Activated CD8-positive, alpha-beta memory T cell treated with anti-CD3 and anti-CD28 coated beads, Interleukin-2, amount 10 ng/mL, durations not matched to agents 7 days and 5 days (primary cell): ENCODE results near the gene ZNF593. TPM values are rescaled to one million over a fixed set of nuclear protein-coding genes. Genes with fewer than 3 reads are reported as not detected.

Experiments used
- ATAC-seq: fragments of 150-1000 bp; cut with Tn5 transposase; one replicate; pipeline ENCODE4 v1.10.0; 2021; ENCODE audit warnings: moderate library complexity
- CTCF ChIA-PET: fragments of 350-600 bp; sonication (Branson Sonifier 250); formaldehyde crosslinking; loops from one replicate; lab custom pipeline; 2021; ENCODE audit warnings: antibody characterized with exemption; lab: Charles Lee
- DNase-seq: peaks from one replicate; pipeline ENCODE4 v3.0.0-alpha.2; 2020
- H3K27ac Mint-ChIP-seq: one replicate; pipeline ENCODE4 v1.8.0; 2021; ENCODE audit warnings: mild to moderate bottlenecking, mixed read lengths
- H3K27me3 Mint-ChIP-seq: one replicate; pipeline ENCODE4 v1.8.0; 2021; ENCODE audit warnings: mixed read lengths
- H3K36me3 Mint-ChIP-seq: one replicate; pipeline ENCODE4 v1.8.0; 2021; ENCODE audit warnings: mild to moderate bottlenecking, mixed read lengths
- H3K4me1 Mint-ChIP-seq: one replicate; pipeline ENCODE4 v1.8.0; 2021; ENCODE audit warnings: mixed read lengths
- H3K4me3 Mint-ChIP-seq: one replicate; pipeline ENCODE4 v1.8.0; 2021; ENCODE audit warnings: mild to moderate bottlenecking, moderate library complexity, mixed read lengths
- H3K9me3 Mint-ChIP-seq: one replicate; pipeline ENCODE4 v1.8.0; 2022; ENCODE audit warnings: low read depth, mixed read lengths
- total RNA-seq, 2 experiments: library from RNA; stranded (reverse); gene quantifications; one replicate each; pipeline ENCODE4 v1.2.3, GENCODE V29; 2021

ZNF593 gene
- total RNA-seq, 2 experiments from 2014 or later, result 40.1 to 48.1 TPM

DNA sequence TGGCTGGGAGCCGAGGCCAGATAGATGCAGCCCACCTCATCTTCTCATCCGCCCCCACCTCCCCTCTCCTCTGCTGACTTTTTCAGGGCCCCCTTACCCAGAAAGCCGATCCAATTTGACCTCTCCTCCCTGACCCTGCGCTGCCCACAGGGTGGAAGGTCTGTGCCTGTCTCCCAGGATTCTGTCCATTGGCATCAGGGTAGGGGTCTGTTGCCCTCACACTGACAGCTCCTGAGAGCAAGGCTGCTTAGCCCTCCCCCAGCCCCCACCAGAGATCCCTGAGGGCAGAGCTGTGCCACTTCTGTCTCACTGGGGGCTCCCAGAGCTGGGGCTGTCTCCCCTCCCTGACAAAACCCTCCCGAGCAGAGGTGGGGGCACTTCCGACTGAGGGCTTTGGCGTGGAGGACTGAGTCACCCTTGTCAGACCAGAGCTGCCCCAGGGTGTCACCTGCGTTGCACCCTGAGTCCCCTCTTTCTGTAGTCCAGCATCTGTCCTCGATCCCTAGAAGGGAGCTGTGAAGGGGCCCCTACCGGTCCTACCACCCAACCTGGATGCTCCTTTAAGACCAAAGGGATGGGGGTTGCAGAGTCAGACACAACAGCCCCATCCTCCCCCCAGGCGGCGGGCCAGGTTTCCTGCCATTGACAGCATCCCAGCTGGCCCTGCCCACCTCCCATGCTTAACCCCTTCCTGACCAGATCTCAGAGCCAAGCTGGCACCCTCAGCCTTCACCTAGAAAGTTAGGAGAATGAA, 13.2 kb upstream of the ZNF593 start:
- Mint-ChIP-seq H3K4me3 (no peak overlapping the region), H3K4me1 (peaks cover 2% of the 10 kb centered on the region), H3K9me3 (no peaks in the 10 kb centered on the region), H3K27me3 (peaks cover 71% of the 10 kb centered on the region), H3K36me3 (no peaks in the 10 kb centered on the region), H3K27ac (no peak overlapping the region)
- ATAC-seq (peak; percentile 9), DNase-seq (no peak)
- CTCF ChIA-PET, result interaction anchor here (1.1 to 4.6 kb wide), 5 partner anchors 12 to 261 kb away, joined by 3 to 31 read pairs (median 4); partner anchors contain the start of genes C1orf232 and ZNF593

- no peaks in the 10 kb centered on the region for H3K9me3 Mint-ChIP-seq
- DNase-seq, result no peak
- CTCF ChIA-PET, result interaction anchor here (0.7 to 4.6 kb wide), 7 partner anchors 11 to 257 kb away, joined by 3 to 31 read pairs (median 3); partner anchors contain the start of genes C1orf232 and ZNF593
- H3K4me1 Mint-ChIP-seq, result peaks cover 6% of the 10 kb centered on the region
- no peak overlapping the region for H3K4me3 Mint-ChIP-seq
- no peak for ATAC-seq
- H3K27me3 Mint-ChIP-seq, result peaks cover 75% of the 10 kb centered on the region
- no peaks in the 10 kb centered on the region for H3K36me3 Mint-ChIP-seq
- H3K27ac Mint-ChIP-seq, result no peak overlapping the region
Measured at GRCh38 chr1:26158271-26158907, 11.3 kb upstream of the ZNF593 start.

- H3K4me3 Mint-ChIP-seq, result no peak within 1 kb of the TSS
- no peak for ATAC-seq
- no peak within 1 kb of the TSS for H3K27ac Mint-ChIP-seq
- CTCF ChIA-PET, result interaction anchor here (3.8 kb wide), 1 partner anchor 14 kb away, joined by 14 read pairs; no protein-coding TSS in a partner anchor
- no peak for DNase-seq
- peaks cover 10% of the 10 kb centered on the region for H3K4me1 Mint-ChIP-seq
- peaks cover 74% of the 10 kb centered on the region for H3K27me3 Mint-ChIP-seq
- no peaks in the 10 kb centered on the region for H3K36me3 Mint-ChIP-seq
- no peaks in the 10 kb centered on the region for H3K9me3 Mint-ChIP-seq
Measured at GRCh38 chr1:26158908-26159742, 10.6 kb upstream of the ZNF593 start, which contains the start of gene FAM110D. Gene FAM110D (plus strand): TSS chr1:26159079. CDS start chr1:26161292, 2,213 bp downstream.

GRCh38 chr1:26159743-26160039, 10.0 kb upstream of the ZNF593 start:
- Mint-ChIP-seq H3K4me1 (peaks cover 10% of the 10 kb centered on the region), H3K9me3 (no peaks in the 10 kb centered on the region), H3K27me3 (peaks cover 72% of the 10 kb centered on the region), H3K36me3 (no peaks in the 10 kb centered on the region), H3K4me3 (no peak overlapping the region), H3K27ac (no peak overlapping the region)
- DNase-seq, result no peak
- ATAC-seq, result no peak
- CTCF ChIA-PET, result interaction anchor here (3.8 kb wide), 1 partner anchor 14 kb away, joined by 14 read pairs; no protein-coding TSS in a partner anchor

GRCh38 chr1:26160527-26161414, 8.9 kb upstream of the ZNF593 start:
- peaks cover 73% of the 10 kb centered on the region for H3K27me3 Mint-ChIP-seq
- no peaks in the 10 kb centered on the region for H3K9me3 Mint-ChIP-seq
- H3K4me3 Mint-ChIP-seq, result no peak overlapping the region
- CTCF ChIA-PET, result interaction anchor here (0.6 to 3.8 kb wide), 7 partner anchors 9 to 124 kb away, joined by 3 to 14 read pairs (median 4); partner anchors contain the start of genes ZNF593 and ZNF593OS
- H3K4me1 Mint-ChIP-seq, result peaks cover 18% of the 10 kb centered on the region
- no peak for ATAC-seq
- no peak overlapping the region for H3K27ac Mint-ChIP-seq
- H3K36me3 Mint-ChIP-seq, result no peaks in the 10 kb centered on the region
- DNase-seq, result no peak

DNA sequence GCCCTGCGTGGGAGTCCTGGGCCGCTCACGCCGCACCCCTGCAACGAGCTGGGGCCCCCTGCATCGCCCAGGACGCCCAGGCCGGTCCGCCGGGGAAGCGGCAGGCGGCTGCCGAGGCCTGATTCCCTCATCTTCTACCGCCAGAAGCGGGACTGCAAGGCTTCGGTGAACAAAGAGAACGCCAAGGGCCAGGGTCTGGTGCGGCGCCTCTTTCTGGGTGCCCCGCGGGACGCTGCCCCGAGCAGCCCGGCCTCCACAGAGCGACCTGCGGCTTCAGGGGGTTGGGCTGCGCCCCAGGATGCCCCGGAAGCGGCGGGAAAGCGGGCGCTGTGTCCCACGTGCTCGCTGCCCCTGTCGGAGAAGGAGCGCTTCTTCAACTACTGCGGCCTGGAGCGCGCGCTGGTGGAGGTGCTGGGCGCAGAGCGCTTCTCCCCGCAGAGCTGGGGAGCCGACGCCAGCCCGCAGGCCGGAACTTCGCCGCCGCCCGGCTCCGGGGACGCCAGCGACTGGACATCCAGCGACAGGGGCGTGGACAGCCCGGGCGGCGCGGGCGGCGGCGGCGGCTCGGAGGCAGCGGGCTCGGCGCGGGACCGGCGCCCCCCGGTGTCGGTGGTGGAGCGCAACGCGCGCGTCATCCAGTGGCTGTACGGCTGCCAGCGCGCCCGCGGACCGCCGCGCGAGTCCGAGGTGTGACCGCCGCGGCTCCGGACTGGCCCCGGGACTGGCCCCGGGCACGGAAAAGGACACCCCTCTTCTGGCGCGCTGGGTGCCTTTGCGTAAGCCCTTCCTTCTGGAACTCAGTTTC, 8.1 kb upstream of the ZNF593 start:
- Mint-ChIP-seq H3K27ac (no peak overlapping the region), H3K27me3 (peaks cover 67% of the 10 kb centered on the region), H3K9me3 (no peaks in the 10 kb centered on the region), H3K36me3 (no peaks in the 10 kb centered on the region), H3K4me3 (peak overlapping the region; percentile 48), H3K4me1 (peaks cover 20% of the 10 kb centered on the region)
- DNase-seq, result peak; percentile 52
- CTCF ChIA-PET, result interaction anchor here (0.6 to 3.8 kb wide), 9 partner anchors 8 to 255 kb away, joined by 3 to 14 read pairs (median 4); partner anchors contain the start of genes ZNF593 and ZNF593OS
- ATAC-seq, result peak; percentile 64

- Mint-ChIP-seq H3K4me3 (peak overlapping the region; percentile 48), H3K36me3 (no peaks in the 10 kb centered on the region), H3K4me1 (peaks cover 23% of the 10 kb centered on the region), H3K27ac (no peak overlapping the region), H3K27me3 (peaks cover 63% of the 10 kb centered on the region), H3K9me3 (no peaks in the 10 kb centered on the region)
- no peak for DNase-seq
- no peak for ATAC-seq
- CTCF ChIA-PET, result interaction anchor here (1.0 to 3.8 kb wide), 7 partner anchors 17 to 255 kb away, joined by 3 to 14 read pairs (median 4); no protein-coding TSS in a partner anchor
Measured at GRCh38 chr1:26162220-26162709, 7.4 kb upstream of the ZNF593 start.

DNA sequence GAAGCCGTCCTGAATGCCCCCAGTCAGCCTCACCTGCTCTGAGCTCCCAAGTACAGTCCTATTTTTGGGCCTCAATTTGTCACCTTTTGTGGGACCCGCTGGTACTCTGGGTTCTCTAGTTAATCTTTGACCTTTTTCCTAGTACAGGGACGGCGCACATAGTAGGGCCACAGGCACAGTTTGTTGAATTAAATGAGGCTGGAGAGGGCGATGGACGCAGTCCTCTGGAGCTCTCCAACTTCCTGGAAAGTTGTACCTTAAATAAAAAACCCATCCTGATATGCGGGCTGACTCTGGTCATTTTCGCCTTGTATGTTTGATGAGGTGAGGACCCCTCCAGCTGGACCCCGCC, 6.0 kb upstream of the ZNF593 start:
- Mint-ChIP-seq H3K36me3 (no peaks in the 10 kb centered on the region), H3K27ac (no peak overlapping the region), H3K9me3 (no peaks in the 10 kb centered on the region), H3K27me3 (peaks cover 51% of the 10 kb centered on the region), H3K4me3 (no peak overlapping the region), H3K4me1 (peaks cover 23% of the 10 kb centered on the region)
- CTCF ChIA-PET, result interaction anchor here (0.7 to 2.5 kb wide), 17 partner anchors 11 to 253 kb away, joined by 3 to 7 read pairs (median 4); partner anchors contain the start of gene CEP85
- DNase-seq, result no peak
- no peak for ATAC-seq

GRCh38 chr1:26164036-26164860, 5.5 kb upstream of the ZNF593 start:
- Mint-ChIP-seq H3K27ac (no peak overlapping the region), H3K9me3 (no peaks in the 10 kb centered on the region), H3K36me3 (no peaks in the 10 kb centered on the region), H3K4me1 (peaks cover 23% of the 10 kb centered on the region), H3K27me3 (peaks cover 46% of the 10 kb centered on the region), H3K4me3 (peak overlapping the region; percentile 20)
- peak; percentile 52 for DNase-seq
- CTCF ChIA-PET, result interaction anchor here (0.7 to 3.3 kb wide), 18 partner anchors 10 to 253 kb away, joined by 3 to 16 read pairs (median 4); partner anchors contain the start of gene CEP85
- peak; percentile 74 for ATAC-seq

GRCh38 chr1:26164861-26165842, 4.6 kb upstream of the ZNF593 start:
- H3K4me3 Mint-ChIP-seq, result peak overlapping the region; percentile 20
- no peak for DNase-seq
- H3K4me1 Mint-ChIP-seq, result peaks cover 23% of the 10 kb centered on the region
- no peak overlapping the region for H3K27ac Mint-ChIP-seq
- ATAC-seq, result no peak
- CTCF ChIA-PET, result interaction anchor here (0.7 to 3.3 kb wide), 9 partner anchors 40 to 270 kb away, joined by 3 to 16 read pairs (median 4); partner anchors contain the start of gene CEP85
- H3K27me3 Mint-ChIP-seq, result peaks cover 39% of the 10 kb centered on the region
- H3K36me3 Mint-ChIP-seq, result no peaks in the 10 kb centered on the region
- no peaks in the 10 kb centered on the region for H3K9me3 Mint-ChIP-seq
